ENCODE measurements around the gene DIPK1B.
A peak's percentile ranks its signal among the peaks of the same experiment; 100 is the strongest.

DIPK1B gene

GRCh38 chr9:136711751-136712689 is at the start of gene DIPK1B:
Gene DIPK1B, plus strand, starts transcription at chr9:136712572. Its CDS starts 94 bp downstream, at chr9:136712666.
- peak; percentile 96 for DNase-seq (ENCODE audit: low spot score)

DNA sequence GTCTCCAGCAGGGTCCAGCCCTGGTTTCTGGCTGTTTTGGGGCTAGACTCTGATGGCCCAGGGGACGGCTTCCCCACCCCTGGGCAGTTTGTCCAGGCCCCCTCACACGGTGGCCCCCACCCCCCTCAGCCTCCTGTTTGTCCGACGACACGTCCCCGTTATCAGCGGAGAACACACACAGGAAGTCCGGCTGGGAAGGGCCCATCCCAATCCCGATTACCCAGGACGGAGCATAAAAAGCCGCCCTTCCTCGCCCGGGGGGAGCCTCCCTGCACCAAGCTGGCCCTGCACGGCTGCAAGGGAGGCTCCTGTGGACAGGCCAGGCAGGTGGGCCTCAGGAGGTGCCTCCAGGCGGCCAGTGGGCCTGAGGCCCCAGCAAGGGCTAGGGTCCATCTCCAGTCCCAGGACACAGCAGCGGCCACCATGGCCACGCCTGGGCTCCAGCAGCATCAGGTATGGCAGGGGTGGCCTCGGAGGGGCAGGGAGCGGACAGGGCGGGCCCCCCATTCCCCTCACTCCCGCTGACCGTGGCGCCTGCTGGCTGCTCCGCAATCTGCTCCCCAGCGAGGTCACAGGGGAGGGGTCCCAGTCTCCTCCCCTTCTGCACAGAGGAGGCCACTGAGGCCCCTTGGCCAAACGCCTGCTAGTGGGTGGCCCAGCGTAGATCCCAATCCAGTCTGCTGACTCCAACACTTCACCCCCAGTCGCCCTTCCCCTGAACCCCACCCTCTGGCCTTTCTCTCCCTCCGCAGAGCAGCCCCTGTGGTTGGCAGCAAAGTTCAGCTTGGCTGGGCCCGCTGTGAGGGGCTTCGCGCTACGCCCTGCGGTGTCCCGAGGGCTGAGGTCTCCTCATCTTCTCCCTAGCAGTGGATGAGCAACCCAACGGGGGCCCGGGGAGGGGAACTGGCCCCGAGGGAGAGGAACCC is 49.5 kb upstream of the DIPK1B start, which contains the start of gene EGFL7:
Gene EGFL7, plus strand, starts transcription at position 261 of the 926 bp plus-strand sequence. CDS start 5,367 bp downstream, outside the sequence.
- no peak for DNase-seq (ENCODE audit: low spot score)

DNA sequence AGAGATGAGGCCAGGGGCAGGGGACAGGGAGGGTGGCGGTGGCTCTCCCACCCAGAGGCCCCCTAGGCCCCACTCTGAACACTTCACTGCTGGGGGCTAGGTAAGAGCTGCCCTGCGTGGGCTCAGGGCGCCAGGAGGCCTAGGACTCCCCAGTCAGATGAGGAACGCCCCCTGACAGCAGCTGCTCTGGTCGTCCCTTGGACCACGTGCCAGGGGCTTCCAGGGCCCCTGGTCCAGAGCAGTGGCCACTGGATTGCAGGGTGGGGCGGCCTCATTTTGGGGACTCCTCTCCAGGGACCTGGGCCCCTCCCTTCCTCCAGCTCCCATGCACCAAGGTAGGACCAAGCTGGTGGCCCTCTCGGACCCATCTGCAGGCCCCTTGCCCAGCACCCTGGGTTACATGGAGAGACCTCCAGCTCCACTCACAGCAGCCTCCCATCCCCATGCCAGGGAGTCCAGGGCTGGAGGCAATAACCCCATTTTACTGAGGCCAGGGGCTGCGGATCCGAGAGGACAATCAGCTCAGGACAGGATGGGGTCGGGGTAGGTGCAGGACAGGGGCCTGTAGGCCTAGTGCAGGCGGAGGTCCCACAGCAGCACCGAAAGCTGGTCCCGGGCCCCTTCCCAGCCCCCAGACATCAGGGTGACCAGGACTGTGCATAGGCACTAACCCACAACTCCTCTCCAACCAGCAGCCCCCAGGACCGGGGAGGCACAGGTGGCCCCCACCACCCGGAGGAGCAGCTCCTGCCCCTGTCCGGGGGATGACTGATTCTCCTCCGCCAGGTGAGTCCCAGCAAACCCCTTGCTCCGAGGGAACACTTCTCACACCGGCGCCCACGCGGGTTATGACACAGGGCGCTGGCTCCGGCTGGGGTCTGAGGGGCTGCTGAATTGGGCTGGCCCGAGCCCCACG is 48.1 kb upstream of the DIPK1B start:
- DNase-seq (ENCODE audit: low spot score), result no peak

GRCh38 chr9:136665111-136665703 is 47.2 kb upstream of the DIPK1B start:
- peak; percentile 94 for DNase-seq (ENCODE audit: low spot score)

DNA sequence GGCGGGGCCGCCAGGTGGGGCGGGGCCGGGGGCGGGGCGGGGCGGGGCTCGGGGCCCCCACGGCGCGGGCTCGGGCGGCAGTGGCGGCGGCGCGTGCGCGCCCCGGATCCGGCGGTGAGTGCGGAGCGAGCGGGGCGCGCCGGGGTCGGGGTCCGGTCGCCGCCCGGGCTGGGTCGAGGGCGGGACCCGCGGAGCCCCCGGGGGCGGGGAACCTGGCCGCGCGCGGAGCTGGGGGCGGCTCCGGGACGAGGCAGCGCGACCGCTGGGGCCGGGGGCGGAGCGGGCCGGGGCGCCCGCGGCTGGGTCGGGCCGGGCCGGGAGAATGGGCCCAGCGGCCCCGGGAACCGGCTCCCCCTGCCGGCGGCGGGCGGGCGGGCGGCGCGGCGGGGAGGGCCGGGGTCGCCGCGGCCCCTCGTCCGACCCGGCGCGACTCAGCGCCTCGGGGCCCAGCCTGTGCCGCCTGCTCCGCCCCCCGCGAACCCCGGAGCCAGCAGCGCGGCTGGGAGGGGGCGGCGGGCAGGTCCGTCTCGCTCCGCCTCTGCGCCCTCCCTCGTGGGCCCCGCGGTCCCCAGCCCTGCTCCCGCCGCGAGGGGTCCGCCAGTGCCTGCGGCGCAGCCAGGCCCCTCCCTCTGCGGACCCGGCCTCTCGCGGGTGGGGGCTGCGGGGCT is 46.5 kb upstream of the DIPK1B start:
- DNase-seq (ENCODE audit: low spot score), result peak; percentile 77

- no peak for DNase-seq (ENCODE audit: low spot score)
Observed at GRCh38 chr9:136666372-136667213, 45.8 kb upstream of the DIPK1B start.

GRCh38 chr9:136667214-136667939 is 45.0 kb upstream of the DIPK1B start:
- DNase-seq (ENCODE audit: low spot score), result no peak

DNA sequence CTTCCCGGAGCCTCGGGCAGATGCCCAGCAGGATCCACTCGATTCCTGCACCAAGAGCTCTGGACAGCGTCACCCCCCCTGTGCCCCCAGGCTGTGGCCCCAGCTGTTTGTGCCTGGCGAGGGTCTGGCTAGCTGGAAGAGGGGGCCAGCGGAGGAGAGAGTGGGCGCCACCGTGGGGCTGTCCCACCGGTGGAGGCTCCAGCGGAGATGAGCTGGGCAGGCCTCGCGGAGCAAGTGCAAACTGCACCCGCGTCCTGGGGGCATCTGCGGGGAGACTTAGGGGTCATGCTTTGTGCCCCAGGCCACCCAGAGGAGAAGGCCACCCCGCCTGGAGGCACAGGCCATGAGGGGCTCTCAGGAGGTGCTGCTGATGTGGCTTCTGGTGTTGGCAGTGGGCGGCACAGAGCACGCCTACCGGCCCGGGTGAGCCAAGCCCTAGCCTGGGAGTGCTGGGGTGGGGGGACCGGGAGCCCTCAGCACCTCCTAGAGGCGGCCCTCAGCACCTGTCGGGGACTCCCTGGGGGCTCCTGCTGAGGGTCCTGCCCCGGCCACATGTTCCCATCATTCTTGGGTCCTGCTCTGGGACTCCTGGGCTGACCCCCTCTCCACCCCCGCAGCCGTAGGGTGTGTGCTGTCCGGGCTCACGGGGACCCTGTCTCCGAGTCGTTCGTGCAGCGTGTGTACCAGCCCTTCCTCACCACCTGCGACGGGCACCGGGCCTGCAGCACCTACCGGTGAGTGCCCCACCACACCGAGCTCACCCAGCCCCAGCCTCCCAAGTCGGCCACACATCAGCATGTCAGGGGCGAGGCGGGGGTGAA is 44.2 kb upstream of the DIPK1B start:
- DNase-seq (ENCODE audit: low spot score), result no peak

- DNase-seq (ENCODE audit: low spot score), result no peak
Observed at GRCh38 chr9:136668983-136669790, 43.2 kb upstream of the DIPK1B start.

DNA sequence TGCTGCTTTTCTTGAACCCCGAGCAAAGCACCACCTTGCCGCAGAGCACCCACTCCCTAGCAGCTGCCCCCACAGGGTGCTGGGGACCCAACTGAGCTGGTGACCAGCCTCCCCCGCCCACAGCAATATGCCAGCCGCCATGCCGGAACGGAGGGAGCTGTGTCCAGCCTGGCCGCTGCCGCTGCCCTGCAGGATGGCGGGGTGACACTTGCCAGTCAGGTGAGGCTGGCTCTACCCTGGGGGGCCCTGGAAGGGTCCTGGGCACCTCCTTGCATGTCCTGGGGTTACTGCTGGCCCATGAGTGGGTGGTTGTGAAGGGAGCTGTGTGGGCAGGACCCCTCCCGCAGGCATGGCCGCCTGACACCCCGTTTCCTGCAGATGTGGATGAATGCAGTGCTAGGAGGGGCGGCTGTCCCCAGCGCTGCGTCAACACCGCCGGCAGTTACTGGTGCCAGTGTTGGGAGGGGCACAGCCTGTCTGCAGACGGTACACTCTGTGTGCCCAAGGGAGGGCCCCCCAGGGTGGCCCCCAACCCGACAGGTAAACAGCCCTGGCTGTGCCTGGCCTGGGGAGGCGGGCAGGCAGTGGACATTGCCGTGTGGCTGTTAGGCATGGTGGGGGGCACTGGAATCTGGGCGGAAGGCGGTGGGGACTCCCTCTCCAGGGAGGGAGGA is 42.4 kb upstream of the DIPK1B start:
- DNase-seq (ENCODE audit: low spot score), result no peak

DNA sequence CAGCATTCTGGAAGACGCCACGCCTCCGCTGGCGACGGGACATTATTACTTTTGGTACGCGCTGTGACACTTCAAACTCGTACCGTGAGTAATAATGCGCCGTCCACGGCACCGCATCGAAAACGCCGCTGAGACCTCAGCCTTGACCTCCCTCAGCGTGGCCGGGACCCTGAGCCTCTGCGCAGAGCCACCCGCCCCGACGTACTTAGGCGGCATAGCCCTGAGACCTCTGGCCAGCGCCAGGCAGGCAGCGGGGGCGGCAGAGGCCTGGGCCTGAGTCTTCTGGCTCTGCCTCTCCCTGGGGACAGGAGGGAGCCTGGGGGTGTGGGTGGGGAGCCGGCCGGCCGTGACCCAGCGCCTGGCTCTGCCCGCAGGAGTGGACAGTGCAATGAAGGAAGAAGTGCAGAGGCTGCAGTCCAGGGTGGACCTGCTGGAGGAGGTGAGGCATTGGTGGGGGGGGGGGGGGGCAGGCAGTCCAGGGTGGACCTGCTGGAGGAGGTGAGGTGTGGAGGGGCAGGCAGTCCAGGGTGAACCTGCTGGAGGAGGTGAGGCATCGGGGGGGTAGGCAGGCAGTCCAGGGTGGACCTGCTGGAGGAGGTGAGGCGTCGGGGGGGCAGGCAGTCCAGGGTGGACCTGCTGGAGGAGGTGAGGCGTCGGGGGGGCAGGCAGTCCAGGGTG is 41.7 kb upstream of the DIPK1B start:
- no peak for DNase-seq (ENCODE audit: low spot score)

GRCh38 chr9:136671254-136671614 is 41.1 kb upstream of the DIPK1B start:
- DNase-seq (ENCODE audit: low spot score), result peak; percentile 74

DNA sequence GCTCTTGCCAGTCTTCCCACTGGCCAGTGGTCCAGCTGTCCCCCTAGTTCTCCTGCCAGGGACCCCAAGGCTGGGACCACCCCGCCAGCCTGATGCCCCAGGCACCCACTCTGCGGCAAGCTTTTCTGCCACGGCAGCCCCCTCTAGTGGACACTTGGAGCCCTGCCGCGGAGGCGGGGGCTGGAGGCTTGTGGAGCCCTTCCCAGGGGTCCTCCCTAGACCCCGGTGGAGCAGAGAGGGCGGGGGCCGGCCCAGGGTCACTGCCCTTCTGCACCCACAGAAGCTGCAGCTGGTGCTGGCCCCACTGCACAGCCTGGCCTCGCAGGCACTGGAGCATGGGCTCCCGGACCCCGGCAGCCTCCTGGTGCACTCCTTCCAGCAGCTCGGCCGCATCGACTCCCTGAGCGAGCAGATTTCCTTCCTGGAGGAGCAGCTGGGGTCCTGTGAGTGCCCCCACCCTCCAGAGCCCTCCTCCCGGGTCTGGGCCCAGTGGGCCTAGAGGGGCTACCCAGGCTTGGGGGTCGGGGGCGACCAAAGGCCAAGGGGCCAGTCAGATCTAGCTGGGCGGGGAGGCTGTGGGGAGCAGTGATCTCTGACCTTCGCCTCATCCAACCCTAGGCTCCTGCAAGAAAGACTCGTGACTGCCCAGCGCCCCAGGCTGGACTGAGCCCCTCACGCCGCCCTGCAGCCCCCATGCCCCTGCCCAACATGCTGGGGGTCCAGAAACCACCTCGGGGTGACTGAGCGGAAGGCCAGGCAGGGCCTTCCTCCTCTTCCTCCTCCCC is 40.5 kb upstream of the DIPK1B start:
- DNase-seq (ENCODE audit: low spot score), result peak; percentile 94

DNA sequence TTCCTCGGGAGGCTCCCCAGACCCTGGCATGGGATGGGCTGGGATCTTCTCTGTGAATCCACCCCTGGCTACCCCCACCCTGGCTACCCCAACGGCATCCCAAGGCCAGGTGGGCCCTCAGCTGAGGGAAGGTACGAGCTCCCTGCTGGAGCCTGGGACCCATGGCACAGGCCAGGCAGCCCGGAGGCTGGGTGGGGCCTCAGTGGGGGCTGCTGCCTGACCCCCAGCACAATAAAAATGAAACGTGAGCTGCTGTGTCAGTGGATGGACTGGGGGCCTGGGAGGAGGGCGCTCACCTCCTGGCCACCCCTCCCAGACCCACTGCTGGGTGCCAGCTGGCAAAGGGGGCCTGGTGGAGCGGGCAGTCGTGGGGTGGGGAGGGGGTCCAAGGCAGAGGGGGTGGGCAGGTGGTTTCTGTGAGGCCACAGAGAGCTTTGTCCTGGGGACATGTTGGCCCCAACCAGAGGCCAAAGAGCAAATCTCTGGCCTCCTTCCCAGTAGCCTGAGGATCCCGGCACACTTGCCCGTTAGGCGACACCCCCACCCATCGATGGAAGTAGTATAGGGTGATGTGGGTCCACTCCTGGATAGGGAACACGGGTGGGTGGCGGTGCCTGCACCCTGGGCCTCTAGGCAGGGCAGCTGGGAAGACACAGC is 39.8 kb upstream of the DIPK1B start:
- DNase-seq (ENCODE audit: low spot score), result no peak

Data from HuH-7 (cell line).